ENCODE results near the gene PJA2.

- TF ChIP-seq, protein P1, sequence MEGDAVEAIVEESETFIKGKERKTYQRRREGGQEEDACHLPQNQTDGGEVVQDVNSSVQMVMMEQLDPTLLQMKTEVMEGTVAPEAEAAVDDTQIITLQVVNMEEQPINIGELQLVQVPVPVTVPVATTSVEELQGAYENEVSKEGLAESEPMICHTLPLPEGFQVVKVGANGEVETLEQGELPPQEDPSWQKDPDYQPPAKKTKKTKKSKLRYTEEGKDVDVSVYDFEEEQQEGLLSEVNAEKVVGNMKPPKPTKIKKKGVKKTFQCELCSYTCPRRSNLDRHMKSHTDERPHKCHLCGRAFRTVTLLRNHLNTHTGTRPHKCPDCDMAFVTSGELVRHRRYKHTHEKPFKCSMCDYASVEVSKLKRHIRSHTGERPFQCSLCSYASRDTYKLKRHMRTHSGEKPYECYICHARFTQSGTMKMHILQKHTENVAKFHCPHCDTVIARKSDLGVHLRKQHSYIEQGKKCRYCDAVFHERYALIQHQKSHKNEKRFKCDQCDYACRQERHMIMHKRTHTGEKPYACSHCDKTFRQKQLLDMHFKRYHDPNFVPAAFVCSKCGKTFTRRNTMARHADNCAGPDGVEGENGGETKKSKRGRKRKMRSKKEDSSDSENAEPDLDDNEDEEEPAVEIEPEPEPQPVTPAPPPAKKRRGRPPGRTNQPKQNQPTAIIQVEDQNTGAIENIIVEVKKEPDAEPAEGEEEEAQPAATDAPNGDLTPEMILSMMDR (IDR thresholded peaks at IDR 0.05; ENCODE audit: poor library complexity), result no peak
- no peak for TF ChIP-seq EZH2phosphoT487 (IDR thresholded peaks at IDR 0.05; ENCODE audit: low read depth, severe bottlenecking, unreplicated experiment)
- no peak for TF ChIP-seq EZH2 (IDR thresholded peaks at IDR 0.05; ENCODE audit: borderline replicate concordance)
These were observed 96.6 kb downstream of the PJA2 start for GRCh38 chr5:109313127-109313526.

Data from hepatocyte (in vitro differentiated cells).